GM12878 (cell line): Measurements from ENCODE around the gene ENDOU. TPM values are rescaled to one million over a fixed set of nuclear protein-coding genes. Genes with fewer than 3 reads are reported as not detected.

ENCODE experiments used
- ATAC-seq: fragments of 200-7000 bp; cut with Tn5 transposase; 3 replicates; pipeline ENCODE4 v1.9.1; 2020; ENCODE audit warnings: mild to moderate bottlenecking, moderate library complexity
- BruUV-seq: library from RNA; stranded (reverse); fragments of 400-500 nt; replicated peaks from 2 replicates; lab custom pipeline; 2021; lab: Mats Ljungman, UMichigan
- CTCF ChIA-PET: fragments of 300-600 bp; sonication (Branson Sonifier 250); formaldehyde crosslinking; extraction: SDS; loops from one replicate; lab custom pipeline; 2021; ENCODE audit warnings: inconsistent platforms; lab: Yijun Ruan, JAX
- POLR2A ChIA-PET: fragments of 350-600 bp; formaldehyde crosslinking; extraction: SDS; loops from one replicate; lab custom pipeline; 2021; ENCODE audit warnings: inconsistent platforms; lab: Charles Lee
- RAD21 ChIA-PET: fragments of 300-600 bp; sonication (Branson Sonifier 250); formaldehyde crosslinking; loops from one replicate; lab custom pipeline; 2023; ENCODE audit warnings: antibody characterized with exemption; ENCODE audit not compliant: unreplicated experiment; lab: Charles Lee
- SMC1A ChIA-PET: fragments of 300-600 bp; sonication (Branson Sonifier 250); formaldehyde crosslinking; loops from one replicate; lab custom pipeline; 2023; ENCODE audit not compliant: unreplicated experiment, uncharacterized antibody; lab: Charles Lee
- DNase-seq: peaks from one replicate; pipeline ENCODE4 v3.0.0-alpha.2; 2011; ENCODE audit warnings: low read depth, low spot score
- FAIRE-seq: peaks from 3 replicates; lab custom pipeline; 2011; peaks lifted over from hg19 to GRCh38; lab: Jason Lieb, UNC
- H2AFZ ChIP-seq: 2 replicates; pipeline ENCODE4 v1.6.0; 2011; ENCODE audit warnings: low read depth, low read length, control low read depth; ENCODE audit not compliant: control insufficient read depth
- H3K27ac ChIP-seq: 2 replicates; pipeline ENCODE4 v1.5.1; 2011; ENCODE audit warnings: control low read depth; ENCODE audit not compliant: control insufficient read depth, insufficient read depth
- H3K27me3 ChIP-seq, 2 experiments: replicated peaks in 1 of 2; 2 replicates each; pipeline versions ENCODE4 v1.6.0 to v1.6.1; 2011; ENCODE audit warnings: low read length in 1 of 2; ENCODE audit not compliant: control insufficient read depth in 2 of 2, insufficient read depth in 2 of 2
- H3K36me3 ChIP-seq, 2 experiments: 2 replicates each; pipeline ENCODE4 v1.5.1; 2011; ENCODE audit warnings: low read length in 1 of 2; ENCODE audit not compliant: control insufficient read depth in 2 of 2, insufficient read depth in 2 of 2
- H3K4me1 ChIP-seq: 2 replicates; pipeline ENCODE4 v1.6.1; 2011; ENCODE audit warnings: mild to moderate bottlenecking, low read length, moderate library complexity, mixed read lengths; ENCODE audit not compliant: control insufficient read depth, insufficient read depth
- H3K4me2 ChIP-seq: 2 replicates; pipeline ENCODE4 v1.6.0; 2011; ENCODE audit warnings: control low read depth; ENCODE audit not compliant: control insufficient read depth, insufficient read depth
- H3K4me3 ChIP-seq: fragments of 200-600 bp; sonication (generic); 2 replicates; pipeline ENCODE4 v1.5.1; 2016
- H3K79me2 ChIP-seq: 2 replicates; pipeline ENCODE4 v1.6.0; 2011; ENCODE audit warnings: low read length; ENCODE audit not compliant: control insufficient read depth, insufficient read depth
- H3K9ac ChIP-seq: 2 replicates; pipeline ENCODE4 v1.8.0; 2011; ENCODE audit warnings: low read length, control low read depth, mixed read lengths; ENCODE audit not compliant: control insufficient read depth, insufficient read depth
- H3K9me3 ChIP-seq: replicated peaks from 3 replicates; pipeline ENCODE4 v1.5.1; 2011; ENCODE audit warnings: mild to moderate bottlenecking, low read length; ENCODE audit not compliant: control insufficient read depth, insufficient read depth
- H4K20me1 ChIP-seq: 2 replicates; pipeline ENCODE4 v1.6.0; 2011; ENCODE audit not compliant: control insufficient read depth, insufficient read depth
- ATF7 ChIP-seq: fragments of 450-650 bp; IDR thresholded peaks from 2 replicates; pipeline ENCODE4 v1.6.1; 2016; ENCODE audit warnings: low read depth, mild to moderate bottlenecking
- BRCA1 ChIP-seq: IDR thresholded peaks from 2 replicates; pipeline ENCODE4 v1.6.1; 2011; ENCODE audit warnings: low read depth, low read length, improper control_type of control experiment
- CBX3 ChIP-seq: fragments of 200-600 bp; sonication (generic); IDR thresholded peaks from 2 replicates; pipeline ENCODE4 v1.6.1; 2016; ENCODE audit warnings: low read depth, borderline replicate concordance
- CHD2 ChIP-seq: IDR thresholded peaks from 2 replicates; pipeline ENCODE4 v1.6.1; 2011; ENCODE audit warnings: low read depth, low read length, improper control_type of control experiment, borderline replicate concordance
- DPF2 ChIP-seq: fragments of 450-650 bp; IDR thresholded peaks from 2 replicates; pipeline ENCODE4 v1.6.1; 2017; ENCODE audit warnings: mild to moderate bottlenecking
- ESRRA ChIP-seq: IDR thresholded peaks from 2 replicates; pipeline ENCODE4 v1.6.1; 2012; ENCODE audit warnings: mild to moderate bottlenecking, low read length, improper control_type of control experiment
- MYB ChIP-seq: fragments of 150-350 bp; IDR thresholded peaks from 2 replicates; pipeline ENCODE4 v1.6.1; 2014; ENCODE audit warnings: mild to moderate bottlenecking, low read depth, low read length, borderline replicate concordance
- NR2C1 ChIP-seq: fragments of 450-650 bp; IDR thresholded peaks from 2 replicates; pipeline ENCODE4 v1.6.1; 2017; ENCODE audit warnings: antibody characterized with exemption, mild to moderate bottlenecking, moderate library complexity
- NR2F1 ChIP-seq: fragments of 450-650 bp; conservative IDR thresholded peaks from 2 replicates; pipeline ENCODE4 v1.6.1; 2017; ENCODE audit warnings: mild to moderate bottlenecking
- PKNOX1 ChIP-seq: fragments of 450-650 bp; IDR thresholded peaks from 2 replicates; pipeline ENCODE4 v1.6.1; 2016; ENCODE audit warnings: mild to moderate bottlenecking
- PML ChIP-seq: IDR thresholded peaks from 2 replicates; pipeline ENCODE4 v1.6.1; 2012; ENCODE audit warnings: low read length, inconsistent platforms
- POU2F2 ChIP-seq: IDR thresholded peaks from 3 replicates; pipeline ENCODE4 v1.6.1; 2011; ENCODE audit warnings: low read depth, mild to moderate bottlenecking, low read length, borderline replicate concordance
- RB1 ChIP-seq: fragments of 450-650 bp; formaldehyde crosslinking; IDR thresholded peaks from 2 replicates; pipeline ENCODE4 v1.6.1; 2017; ENCODE audit warnings: mild to moderate bottlenecking, borderline replicate concordance
- SKIL ChIP-seq: fragments of 450-650 bp; IDR thresholded peaks from 2 replicates; pipeline ENCODE4 v1.6.1; 2017; ENCODE audit warnings: mild to moderate bottlenecking, low read depth, inconsistent platforms; ENCODE audit not compliant: poor library complexity, severe bottlenecking
- SUZ12 ChIP-seq: fragments of 200-600 bp; sonication (generic); IDR thresholded peaks from one replicate; pipeline ENCODE4 v1.6.1; 2018; ENCODE audit warnings: antibody characterized with exemption, mild to moderate bottlenecking; ENCODE audit not compliant: unreplicated experiment
- ZNF687 ChIP-seq: fragments of 450-650 bp; IDR thresholded peaks from 2 replicates; pipeline ENCODE4 v1.6.1; 2017; ENCODE audit warnings: mild to moderate bottlenecking, moderate library complexity
- WGBS: methylation state at CpG from one replicate; pipeline ENCODE4 v1.1.6; 2016; ENCODE audit warnings: low lambda C conversion rate; ENCODE audit not compliant: insufficient replicate concordance, insufficient coverage; ENCODE audit errors: missing lambda C conversion rate; 5-methylcytosine and 5-hydroxymethylcytosine counted together
- in situ Hi-C: fragments of 300-500 bp; cut with MboI; formaldehyde crosslinking; loops from 9 replicates; pipeline ENCODE4 v1.14.3; 2018; ENCODE audit warnings: mixed read lengths
- intact Hi-C: fragments of 100-400 bp; cut with micrococcal nuclease; formaldehyde crosslinking; loops from one replicate; pipeline ENCODE4 v1.14.2; 2022; ENCODE audit not compliant: unreplicated experiment
- polyA plus RNA-seq, 11 experiments: library from polyadenylated mRNA; depleted of rRNA in 4 of 11; unstranded in 6 of 11; stranded (reverse) in 5 of 11; fragments of >200 nt; fragmentation: Nextera tagmentation in 4 of 11; fragmentation: Illumina TruSeq in 1 of 11; extraction: Ambion mirVana in 4 of 11; extraction: Trizol in 1 of 11; gene quantifications; 1 replicate in 1 of 11; 2 replicates in 10 of 11; pipeline versions ENCODE4 v1.2.1 to v1.2.3, GENCODE V29; 2011 to 2016; ENCODE audit warnings: inconsistent platforms in 2 of 11, missing spikeins in 2 of 11, low read depth in 1 of 11
- total RNA-seq, 4 experiments: library from RNA; depleted of rRNA in 3 of 4; stranded (reverse); fragments of >200 nt in 3 of 4; fragmentation: Illumina TruSeq in 1 of 4; extraction: Trizol in 1 of 4; gene quantifications; 2 replicates each; pipeline versions ENCODE4 v1.2.1 to v1.2.3, GENCODE V29; 2013 to 2021

Gene ENDOU
- total and polyA plus RNA-seq, 10 of the 15 experiments (the other 5 are each of a cell fraction or from before 2014, with no cell fraction given) = 0.03 to 0.17 (median 0.10) TPM; not detected in 4

GRCh38 chr12:47742253-47742825 is 17.0 kb upstream of the ENDOU start:
- peak; percentile 94 for FAIRE-seq
- SMC1A ChIA-PET = interaction anchor here (0.8 to 10.3 kb wide), 26 partner anchors 9 to 710 kb away, joined by 3 to 277 read pairs (median 4); partner anchors contain the start of genes ENDOU, RAPGEF3, RPAP3 and SLC48A1
- TF ChIP-seq BRCA1 = no peak
- no peak for TF ChIP-seq ZNF687
- TF ChIP-seq DPF2 = peak; percentile 98
- no peak for TF ChIP-seq MYB
- TF ChIP-seq NR2C1 = no peak
- TF ChIP-seq NR2F1 = peak; percentile 89
- TF ChIP-seq RB1 = peak; percentile 39; the same call in 1 of the 2 replicates
- no peak for TF ChIP-seq PML
- TF ChIP-seq ATF7 = no peak
- peak; percentile 43; the same call in 1 of the 3 replicates for TF ChIP-seq POU2F2
- TF ChIP-seq SUZ12 = no peak
- 0 out of 2 replicates have a peak, but pooled peaks have one; percentile 15 for TF ChIP-seq ESRRA
- TF ChIP-seq CBX3 = no peak
- TF ChIP-seq PKNOX1 = 0 out of 2 replicates have a peak, but pooled peaks have one; percentile 8
- TF ChIP-seq SKIL = peak; percentile 38
- no peak for TF ChIP-seq CHD2

More at GRCh38 chr12:47742253-47742825, 17.0 kb upstream of the ENDOU start:
- intact Hi-C loops (loop anchor here (1.0 kb wide), 5 partner anchors 13 to 95 kb away; no protein-coding TSS in a partner anchor), in situ Hi-C loops (no loop called here)
- ChIA-PET RAD21 (interaction anchor here (0.8 to 7.8 kb wide), 19 partner anchors 9 to 205 kb away, joined by 3 to 327 read pairs (median 9); partner anchors contain the start of genes ENDOU, RAPGEF3, RPAP3 and SLC48A1), CTCF (interaction anchor here (0.6 to 10.4 kb wide), 34 partner anchors 10 to 876 kb away, joined by 3 to 814 read pairs (median 6); partner anchors contain the start of genes ENDOU, RAPGEF3, RPAP3 and SLC48A1), POLR2A (interaction anchor here (0.6 to 5.5 kb wide), 8 partner anchors 12 to 66 kb away, joined by 3 to 40 read pairs (median 6); partner anchors contain the start of gene RAPGEF3)
- H3K27ac ChIP-seq = no peak overlapping the region
- no peak overlapping the region for H3K4me3 ChIP-seq
- peaks cover 28% of the 10 kb centered on the region for H3K4me1 ChIP-seq
- no peak overlapping the region for H3K4me2 ChIP-seq
- H4K20me1 ChIP-seq = no peaks in the 10 kb centered on the region
- BruUV-seq = no TSS peak
- WGBS = 31% methylated on average over 7 of the region's 7 CpGs
- no peak overlapping the region for H2AFZ ChIP-seq
- ATAC-seq = peak; percentile 57
- no peak overlapping the region for H3K9ac ChIP-seq
- H3K36me3 ChIP-seq = no peaks in the 10 kb centered on the region
- H3K27me3 ChIP-seq = no peaks in the 10 kb centered on the region
- DNase-seq = no peak
- no peaks in the 10 kb centered on the region for H3K79me2 ChIP-seq
- H3K9me3 ChIP-seq = no peaks in the 10 kb centered on the region
